Mammary microvascular endothelial cell (primary cell): ENCODE measurements around the gene IL9R. TPM values are rescaled to one million over a fixed set of nuclear protein-coding genes. Genes with fewer than 3 reads are reported as not detected.

Experiments
- total RNA-seq: library from RNA; depleted of rRNA; stranded (reverse); fragments of >200 nt; gene quantifications from 2 replicates; pipeline ENCODE4 v1.2.3, GENCODE V29; 2015

Gene IL9R
- 0.07 TPM in 1 of 2 replicates, not detected in the other for total RNA-seq

DNA sequence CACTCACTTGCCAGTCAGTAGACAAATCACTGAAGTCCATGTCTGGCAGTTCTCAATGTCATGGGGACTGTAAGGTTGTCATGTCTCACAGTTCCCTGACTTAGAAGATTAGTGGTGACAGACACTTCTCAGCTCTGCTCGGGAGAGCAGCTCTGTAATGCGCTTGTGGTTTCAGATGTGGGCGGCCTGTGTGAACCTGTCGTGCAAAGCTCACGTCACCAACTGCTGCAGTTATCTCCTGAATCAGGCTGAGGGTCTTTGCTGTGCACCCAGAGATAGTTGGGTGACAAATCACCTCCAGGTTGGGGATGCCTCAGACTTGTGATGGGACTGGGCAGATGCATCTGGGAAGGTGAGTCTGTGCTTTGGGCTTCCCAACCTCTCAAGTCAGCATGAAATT lies at the start of gene IL9R:
TSS of gene IL9R (plus strand) at position 261 of the 400 bp plus-strand sequence. CDS start at position 325, 64 bp downstream.

Other genes with a start within 250 kb of the IL9R start
- 36.9 and 37.3 TPM in 2 replicates for gene VAMP7, start 116.4 kb upstream of the IL9R start, total RNA-seq